Skeletal muscle satellite cell (primary cell): ENCODE measurements around the gene MLXIPL.
"Not testable (repeated sequence)": the region's sequence is repeated elsewhere in the genome, so short reads cannot be mapped to it uniquely, and the experiment has no call there.

Source experiments
- H3K27me3 ChIP-seq: 2 replicates; pipeline ENCODE4 v1.7.0; 2013; ENCODE audit warnings: low read length; ENCODE audit not compliant: control insufficient read depth, insufficient read depth
- H3K36me3 ChIP-seq: 2 replicates; pipeline ENCODE4 v1.7.0; 2013; ENCODE audit warnings: mild to moderate bottlenecking, control low read depth, low read length; ENCODE audit not compliant: insufficient read depth
- H3K4me1 ChIP-seq: 2 replicates; pipeline ENCODE4 v1.7.0; 2013; ENCODE audit warnings: low read length; ENCODE audit not compliant: control insufficient read depth, insufficient read depth
- H3K4me2 ChIP-seq: 2 replicates; pipeline ENCODE4 v1.7.0; 2013; ENCODE audit warnings: mild to moderate bottlenecking, low read length
- H3K4me3 ChIP-seq: 2 replicates; pipeline ENCODE4 v1.7.0; 2013; ENCODE audit warnings: low read length
- H3K9ac ChIP-seq: 2 replicates; pipeline ENCODE4 v1.7.0; 2013; ENCODE audit warnings: mild to moderate bottlenecking, low read depth, low read length, moderate library complexity
- H3K9me3 ChIP-seq: replicated peaks from 2 replicates; pipeline ENCODE4 v1.7.0; 2013; ENCODE audit warnings: mild to moderate bottlenecking, control low read depth, low read length

MLXIPL gene

GRCh38 chr7:73611017-73611555 is 13.2 kb downstream of the MLXIPL start:
- H3K9ac ChIP-seq, result no peak overlapping the region
- H3K4me3 ChIP-seq, result no peak overlapping the region
- H3K36me3 ChIP-seq, result no peaks in the 10 kb centered on the region
- no peak overlapping the region for H3K4me2 ChIP-seq
- no peaks in the 10 kb centered on the region for H3K9me3 ChIP-seq
- H3K27me3 ChIP-seq, result peaks cover 26% of the 10 kb centered on the region
- H3K4me1 ChIP-seq, result no peaks in the 10 kb centered on the region

- no peak overlapping the region for H3K9ac ChIP-seq
- no peak overlapping the region for H3K4me3 ChIP-seq
- no peaks in the 10 kb centered on the region for H3K36me3 ChIP-seq
- H3K27me3 ChIP-seq, result peaks cover 26% of the 10 kb centered on the region
- H3K4me2 ChIP-seq, result no peak overlapping the region
- H3K9me3 ChIP-seq, result no peaks in the 10 kb centered on the region
- no peaks in the 10 kb centered on the region for H3K4me1 ChIP-seq
These were observed 14.2 kb downstream of the MLXIPL start for GRCh38 chr7:73610105-73610504.

GRCh38 chr7:73607692-73607983 is 16.7 kb downstream of the MLXIPL start:
- H3K27me3 ChIP-seq, H3K4me3 ChIP-seq, H3K9me3 ChIP-seq: not testable (repeated sequence)

GRCh38 chr7:73606801-73607691 is 17.3 kb downstream of the MLXIPL start:
- H3K4me1 ChIP-seq, result peaks cover 10% of the 10 kb centered on the region
- H3K9ac ChIP-seq, result no peak overlapping the region
- no peaks in the 10 kb centered on the region for H3K36me3 ChIP-seq
- H3K27me3 ChIP-seq, result peaks cover 5% of the 10 kb centered on the region
- H3K4me3 ChIP-seq, result no peak overlapping the region
- H3K4me2 ChIP-seq, result no peak overlapping the region
- H3K9me3 ChIP-seq, result no peaks in the 10 kb centered on the region

More at GRCh38 chr7:73607692-73607983, 16.7 kb downstream of the MLXIPL start:
- H3K9ac ChIP-seq, H3K36me3 ChIP-seq, H3K4me2 ChIP-seq, H3K4me1 ChIP-seq: not testable (repeated sequence)

GRCh38 chr7:73605601-73606220 is 18.6 kb downstream of the MLXIPL start:
- H3K36me3 ChIP-seq, result no peaks in the 10 kb centered on the region
- peaks cover 5% of the 10 kb centered on the region for H3K27me3 ChIP-seq
- H3K9ac ChIP-seq, result no peak overlapping the region
- no peak overlapping the region for H3K4me3 ChIP-seq
- H3K4me2 ChIP-seq, result no peak overlapping the region
- H3K9me3 ChIP-seq, result no peaks in the 10 kb centered on the region
- peaks cover 21% of the 10 kb centered on the region for H3K4me1 ChIP-seq

DNA sequence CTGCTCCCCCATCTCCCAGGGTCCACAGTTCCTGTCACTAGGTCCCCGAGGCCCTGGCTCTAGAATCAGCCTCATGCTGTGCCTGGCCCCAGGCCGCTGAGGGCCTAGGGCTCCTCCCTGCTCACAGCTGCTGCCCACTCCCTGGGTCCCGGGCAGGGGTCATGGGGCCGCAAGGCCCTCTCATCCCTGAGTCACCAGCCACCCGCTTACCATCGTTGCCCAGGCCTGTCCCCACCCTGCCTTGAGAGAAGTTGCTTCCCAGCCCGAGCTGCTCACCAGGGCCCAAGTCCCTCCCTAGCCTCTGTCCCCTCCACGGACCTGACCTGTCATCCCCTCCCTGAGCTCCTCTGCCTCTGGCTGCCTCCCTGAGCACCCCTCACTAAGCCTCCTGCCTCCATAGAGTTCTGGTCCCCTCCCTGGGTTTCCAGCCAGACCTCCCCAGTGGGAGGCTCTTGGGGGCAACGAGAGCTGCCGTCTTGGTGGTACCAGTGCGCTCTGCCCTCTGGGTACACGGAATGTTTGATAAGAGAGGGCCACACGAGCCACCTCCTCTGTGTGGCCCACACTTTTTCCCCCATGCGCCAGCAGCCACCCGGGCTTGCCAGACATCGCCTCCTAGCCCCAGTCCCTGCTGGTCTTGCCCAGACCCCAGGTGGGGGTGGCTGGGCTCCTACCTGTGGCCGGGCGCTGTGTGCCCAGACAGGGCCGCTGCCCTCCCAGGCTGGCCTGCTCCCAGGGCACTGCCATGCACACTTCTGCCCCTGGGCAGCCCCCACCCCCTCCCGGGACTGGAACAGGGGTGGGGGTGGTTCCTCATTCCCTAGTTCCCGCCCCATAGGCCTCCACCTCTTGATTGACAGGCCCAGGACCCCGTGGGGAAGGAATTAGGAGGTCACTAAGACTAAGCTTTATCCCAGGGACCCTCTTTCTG is 21.3 kb downstream of the MLXIPL start:
- no peaks in the 10 kb centered on the region for H3K9me3 ChIP-seq
- H3K4me1 ChIP-seq, result peaks cover 23% of the 10 kb centered on the region
- H3K4me3 ChIP-seq, result no peak overlapping the region
- no peaks in the 10 kb centered on the region for H3K36me3 ChIP-seq
- H3K27me3 ChIP-seq, result peaks cover 2% of the 10 kb centered on the region
- peak overlapping the region; percentile 58 for H3K9ac ChIP-seq
- peak overlapping the region; percentile 61 for H3K4me2 ChIP-seq

- Histone ChIP-seq H3K27me3 (peaks cover 4% of the 10 kb centered on the region), H3K36me3 (no peaks in the 10 kb centered on the region), H3K9me3 (no peaks in the 10 kb centered on the region), H3K4me3 (no peak overlapping the region), H3K4me1 (peaks cover 23% of the 10 kb centered on the region), H3K4me2 (no peak overlapping the region), H3K9ac (no peak overlapping the region)
These were observed 24.4 kb downstream of the MLXIPL start for GRCh38 chr7:73599916-73600315.

GRCh38 chr7:73599151-73599882 is 25.0 kb downstream of the MLXIPL start:
- no peak overlapping the region for H3K4me3 ChIP-seq
- no peaks in the 10 kb centered on the region for H3K36me3 ChIP-seq
- H3K4me1 ChIP-seq, result peaks cover 23% of the 10 kb centered on the region
- no peak overlapping the region for H3K9ac ChIP-seq
- H3K27me3 ChIP-seq, result peaks cover 4% of the 10 kb centered on the region
- H3K4me2 ChIP-seq, result no peak overlapping the region
- no peaks in the 10 kb centered on the region for H3K9me3 ChIP-seq

DNA sequence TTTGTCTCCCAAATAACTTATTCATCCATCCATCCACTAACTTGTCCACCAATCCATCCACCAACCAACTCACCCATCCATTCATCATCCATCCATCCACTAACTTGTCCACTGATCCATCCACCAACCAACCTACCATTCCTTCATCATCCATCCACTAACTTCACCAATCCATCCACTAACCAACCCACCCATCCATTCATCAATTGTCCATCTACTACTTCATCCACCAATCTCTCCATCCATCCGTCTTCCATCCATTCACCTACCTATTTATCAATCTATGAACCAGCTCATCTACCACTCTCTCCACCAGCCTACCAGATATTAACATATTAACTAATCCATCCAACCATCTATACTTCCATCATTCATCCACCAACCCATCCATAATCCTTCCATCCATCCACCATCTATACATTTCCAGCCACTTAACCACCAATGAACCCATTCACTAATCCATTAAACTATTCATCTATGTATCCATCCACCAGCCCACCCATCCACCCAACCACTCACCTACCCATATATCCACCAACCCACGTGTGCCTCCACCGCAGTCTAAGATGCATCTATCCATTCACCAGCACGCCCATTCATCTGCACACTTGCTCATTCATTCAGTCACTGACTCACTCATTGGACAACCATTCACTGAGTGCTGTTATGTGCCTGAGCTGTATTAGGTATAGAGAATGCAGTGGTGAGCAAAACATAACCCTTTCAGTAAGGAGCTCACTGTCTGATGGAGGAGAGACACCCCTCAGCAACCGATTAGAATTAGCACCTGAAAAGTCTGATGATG is 26.1 kb downstream of the MLXIPL start:
- Histone ChIP-seq H3K9ac (no peak overlapping the region), H3K9me3 (no peaks in the 10 kb centered on the region), H3K4me3 (no peak overlapping the region), H3K36me3 (no peaks in the 10 kb centered on the region), H3K27me3 (peaks cover 4% of the 10 kb centered on the region), H3K4me2 (no peak overlapping the region), H3K4me1 (peaks cover 21% of the 10 kb centered on the region)
